LNCAP (cell line): ENCODE results near the gene COL13A1.

Experiments
- CTCF ChIP-seq: fragments of 450-650 bp; IDR thresholded peaks from 2 replicates; pipeline ENCODE4 v1.5.1; 2017; ENCODE audit warnings: mild to moderate bottlenecking

COL13A1 gene

GRCh38 chr10:69897999-69898398, 96.3 kb downstream of the COL13A1 start:
- TF ChIP-seq CTCF = no peak

GRCh38 chr10:69898524-69898923, 96.8 kb downstream of the COL13A1 start:
- TF ChIP-seq CTCF = no peak

- TF ChIP-seq CTCF = no peak
Observed at GRCh38 chr10:69898941-69899340, 97.2 kb downstream of the COL13A1 start.

GRCh38 chr10:69899727-69900595, 98.3 kb downstream of the COL13A1 start:
- TF ChIP-seq CTCF = no peak

GRCh38 chr10:69901022-69901421, 99.3 kb downstream of the COL13A1 start:
- no peak for TF ChIP-seq CTCF

- TF ChIP-seq CTCF = peak; percentile 72
Observed at GRCh38 chr10:69901628-69902505, 100.2 kb downstream of the COL13A1 start.

GRCh38 chr10:69902835-69903535, 101.3 kb downstream of the COL13A1 start:
- TF ChIP-seq CTCF = no peak
